Adrenal gland (tissue), 5 donors: ENCODE results near the gene FAM237B.

Experiments used
- CTCF ChIP-seq, 6 experiments: fragments of 450-650 bp in 4 of 6; fragments of 200-600 bp in 2 of 6; sonication (generic) in 1 of 6; IDR thresholded peaks; 1 replicate in 5 of 6; 2 replicates in 1 of 6; pipeline versions ENCODE4 v1.5.1 to v1.8.0; 2016 to 2021; ENCODE audit warnings: antibody characterized with exemption in 6 of 6, mild to moderate bottlenecking in 2 of 6, moderate library complexity in 1 of 6
- POLR2A ChIP-seq, 2 donors: fragments of 450-650 bp; IDR thresholded peaks; one replicate each; pipeline ENCODE4 v1.6.1; 2017; ENCODE audit warnings: antibody characterized with exemption in 2 of 2, mild to moderate bottlenecking in 2 of 2, moderate library complexity in 1 of 2
- donor health status: DM: no; HTN: no; CAD: no.

- TF ChIP-seq CTCF (IDR thresholded peaks at IDR 0.05), result no peak
- no peak for TF ChIP-seq POLR2A (IDR thresholded peaks at IDR 0.05)
These were observed 30.9 kb upstream of the FAM237B start for GRCh38 chr7:90351987-90352386.
